Measurements from ENCODE around the gene FN3K.

Gene FN3K

GRCh38 chr17:82734987-82735866, at the start of gene FN3K:
TSS of gene FN3K (plus strand) at chr17:82735615. CDS start at chr17:82735637, 22 bp downstream.
- Histone ChIP-seq H3K27ac (ENCODE audit: low read depth in 2 of 2, low read length in 2 of 2) (peak within 1 kb of the TSS; percentile 70 to 77), H3K36me3 (ENCODE audit: control insufficient read depth in 2 of 2, insufficient read depth in 2 of 2, low read length in 2 of 2) (peaks cover 5 to 6% of the 10 kb centered on the region in 2 donors), H3K4me3 (ENCODE audit: low read length in 2 of 2) (peak within 1 kb of the TSS; percentile 69 to 79), H3K4me1 (ENCODE audit: control insufficient read depth in 2 of 2, insufficient read depth in 2 of 2, low read length in 2 of 2) (peaks cover 7 to 8% of the 10 kb centered on the region in 2 donors), H3K9me3 (ENCODE audit: control insufficient read depth in 2 of 2, low read length in 2 of 2) (no peaks in the 10 kb centered on the region), H3K9ac (ENCODE audit: low read depth in 1 of 2, low read length in 2 of 2) (peak within 1 kb of the TSS; percentile 77 to 84), H3K27me3 (ENCODE audit: control insufficient read depth in 2 of 2, insufficient read depth in 2 of 2, low read length in 2 of 2) (no peaks in the 10 kb centered on the region)

GRCh38 chr17:82686366-82687324, 48.8 kb upstream of the FN3K start:
- Histone ChIP-seq H3K4me1 (ENCODE audit: control insufficient read depth in 2 of 2, insufficient read depth in 2 of 2, low read length in 2 of 2) (peaks cover 6 to 7% of the 10 kb centered on the region in 2 donors), H3K36me3 (ENCODE audit: control insufficient read depth in 2 of 2, insufficient read depth in 2 of 2, low read length in 2 of 2) (peaks cover 0 to 10% of the 10 kb centered on the region in 2 donors), H3K27me3 (ENCODE audit: control insufficient read depth in 2 of 2, insufficient read depth in 2 of 2, low read length in 2 of 2) (no peaks in the 10 kb centered on the region), H3K4me3 (ENCODE audit: low read length in 2 of 2) (no peak overlapping the region), H3K9ac (ENCODE audit: low read depth in 1 of 2, low read length in 2 of 2) (no peak overlapping the region), H3K9me3 (ENCODE audit: control insufficient read depth in 2 of 2, low read length in 2 of 2) (no peaks in the 10 kb centered on the region), H3K27ac (ENCODE audit: low read depth in 2 of 2, low read length in 2 of 2) (no peak overlapping the region)

GRCh38 chr17:82687375-82687861, 48.0 kb upstream of the FN3K start:
- Histone ChIP-seq H3K4me3 (ENCODE audit: low read length in 2 of 2) (no peak overlapping the region), H3K27me3 (ENCODE audit: control insufficient read depth in 2 of 2, insufficient read depth in 2 of 2, low read length in 2 of 2) (no peaks in the 10 kb centered on the region), H3K36me3 (ENCODE audit: control insufficient read depth in 2 of 2, insufficient read depth in 2 of 2, low read length in 2 of 2) (peaks cover 0 to 11% of the 10 kb centered on the region in 2 donors), H3K9ac (ENCODE audit: low read depth in 1 of 2, low read length in 2 of 2) (no peak overlapping the region), H3K9me3 (ENCODE audit: control insufficient read depth in 2 of 2, low read length in 2 of 2) (no peaks in the 10 kb centered on the region), H3K27ac (ENCODE audit: low read depth in 2 of 2, low read length in 2 of 2) (no peak overlapping the region), H3K4me1 (ENCODE audit: control insufficient read depth in 2 of 2, insufficient read depth in 2 of 2, low read length in 2 of 2) (peaks cover 6 to 7% of the 10 kb centered on the region in 2 donors)

GRCh38 chr17:82687871-82688270, 47.5 kb upstream of the FN3K start:
- Histone ChIP-seq H3K9me3 (ENCODE audit: control insufficient read depth in 2 of 2, low read length in 2 of 2) (no peaks in the 10 kb centered on the region), H3K9ac (ENCODE audit: low read depth in 1 of 2, low read length in 2 of 2) (no peak overlapping the region), H3K36me3 (ENCODE audit: control insufficient read depth in 2 of 2, insufficient read depth in 2 of 2, low read length in 2 of 2) (peaks cover 0 to 11% of the 10 kb centered on the region in 2 donors), H3K27me3 (ENCODE audit: control insufficient read depth in 2 of 2, insufficient read depth in 2 of 2, low read length in 2 of 2) (no peaks in the 10 kb centered on the region), H3K27ac (ENCODE audit: low read depth in 2 of 2, low read length in 2 of 2) (no peak overlapping the region), H3K4me3 (ENCODE audit: low read length in 2 of 2) (no peak overlapping the region), H3K4me1 (ENCODE audit: control insufficient read depth in 2 of 2, insufficient read depth in 2 of 2, low read length in 2 of 2) (peaks cover 6 to 7% of the 10 kb centered on the region in 2 donors)

GRCh38 chr17:82689077-82689476, 46.3 kb upstream of the FN3K start:
- Histone ChIP-seq H3K4me3 (ENCODE audit: low read length in 2 of 2) (no peak overlapping the region), H3K27me3 (ENCODE audit: control insufficient read depth in 2 of 2, insufficient read depth in 2 of 2, low read length in 2 of 2) (no peaks in the 10 kb centered on the region), H3K27ac (ENCODE audit: low read depth in 2 of 2, low read length in 2 of 2) (no peak overlapping the region), H3K9me3 (ENCODE audit: control insufficient read depth in 2 of 2, low read length in 2 of 2) (no peaks in the 10 kb centered on the region), H3K4me1 (ENCODE audit: control insufficient read depth in 2 of 2, insufficient read depth in 2 of 2, low read length in 2 of 2) (peaks cover 6 to 7% of the 10 kb centered on the region in 2 donors), H3K9ac (ENCODE audit: low read depth in 1 of 2, low read length in 2 of 2) (no peak overlapping the region), H3K36me3 (ENCODE audit: control insufficient read depth in 2 of 2, insufficient read depth in 2 of 2, low read length in 2 of 2) (peaks cover 0 to 11% of the 10 kb centered on the region in 2 donors)

- no peaks in the 10 kb centered on the region for H3K4me1 ChIP-seq (ENCODE audit: control insufficient read depth in 2 of 2, insufficient read depth in 2 of 2, low read length in 2 of 2)
- H3K9ac ChIP-seq (ENCODE audit: low read depth in 1 of 2, low read length in 2 of 2): no peak overlapping the region
- no peak overlapping the region for H3K4me3 ChIP-seq (ENCODE audit: low read length in 2 of 2)
- peaks cover 0 to 11% of the 10 kb centered on the region in 2 donors for H3K36me3 ChIP-seq (ENCODE audit: control insufficient read depth in 2 of 2, insufficient read depth in 2 of 2, low read length in 2 of 2)
- H3K27ac ChIP-seq (ENCODE audit: low read depth in 2 of 2, low read length in 2 of 2): no peak overlapping the region
- no peaks in the 10 kb centered on the region for H3K9me3 ChIP-seq (ENCODE audit: control insufficient read depth in 2 of 2, low read length in 2 of 2)
- H3K27me3 ChIP-seq (ENCODE audit: control insufficient read depth in 2 of 2, insufficient read depth in 2 of 2, low read length in 2 of 2): no peaks in the 10 kb centered on the region
Measured at GRCh38 chr17:82690786-82691489, 44.5 kb upstream of the FN3K start.

GRCh38 chr17:82691714-82692113, 43.7 kb upstream of the FN3K start:
- Histone ChIP-seq H3K27ac (ENCODE audit: low read depth in 2 of 2, low read length in 2 of 2) (no peak overlapping the region), H3K9ac (ENCODE audit: low read depth in 1 of 2, low read length in 2 of 2) (no peak overlapping the region), H3K9me3 (ENCODE audit: control insufficient read depth in 2 of 2, low read length in 2 of 2) (no peaks in the 10 kb centered on the region), H3K4me1 (ENCODE audit: control insufficient read depth in 2 of 2, insufficient read depth in 2 of 2, low read length in 2 of 2) (peaks cover 0 to under 1% of the 10 kb centered on the region in 2 donors), H3K36me3 (ENCODE audit: control insufficient read depth in 2 of 2, insufficient read depth in 2 of 2, low read length in 2 of 2) (peaks cover 0 to 11% of the 10 kb centered on the region in 2 donors), H3K27me3 (ENCODE audit: control insufficient read depth in 2 of 2, insufficient read depth in 2 of 2, low read length in 2 of 2) (no peaks in the 10 kb centered on the region), H3K4me3 (ENCODE audit: low read length in 2 of 2) (no peak overlapping the region)

GRCh38 chr17:82692268-82692667, 43.1 kb upstream of the FN3K start:
- no peak overlapping the region for H3K9ac ChIP-seq (ENCODE audit: low read depth in 1 of 2, low read length in 2 of 2)
- no peaks in the 10 kb centered on the region for H3K27me3 ChIP-seq (ENCODE audit: control insufficient read depth in 2 of 2, insufficient read depth in 2 of 2, low read length in 2 of 2)
- H3K4me1 ChIP-seq (ENCODE audit: control insufficient read depth in 2 of 2, insufficient read depth in 2 of 2, low read length in 2 of 2): peaks cover 5 to 6% of the 10 kb centered on the region in 2 donors
- no peak overlapping the region for H3K27ac ChIP-seq (ENCODE audit: low read depth in 2 of 2, low read length in 2 of 2)
- H3K36me3 ChIP-seq (ENCODE audit: control insufficient read depth in 2 of 2, insufficient read depth in 2 of 2, low read length in 2 of 2): peaks cover 0 to 11% of the 10 kb centered on the region in 2 donors
- H3K9me3 ChIP-seq (ENCODE audit: control insufficient read depth in 2 of 2, low read length in 2 of 2): no peaks in the 10 kb centered on the region
- H3K4me3 ChIP-seq (ENCODE audit: low read length in 2 of 2): no peak overlapping the region

GRCh38 chr17:82693168-82693867, 42.1 kb upstream of the FN3K start:
- Histone ChIP-seq H3K27me3 (ENCODE audit: control insufficient read depth in 2 of 2, insufficient read depth in 2 of 2, low read length in 2 of 2) (no peaks in the 10 kb centered on the region), H3K4me1 (ENCODE audit: control insufficient read depth in 2 of 2, insufficient read depth in 2 of 2, low read length in 2 of 2) (peaks cover 10 to 11% of the 10 kb centered on the region in 2 donors), H3K9ac (ENCODE audit: low read depth in 1 of 2, low read length in 2 of 2) (no peak overlapping the region), H3K4me3 (ENCODE audit: low read length in 2 of 2) (no peak overlapping the region), H3K9me3 (ENCODE audit: control insufficient read depth in 2 of 2, low read length in 2 of 2) (no peaks in the 10 kb centered on the region), H3K27ac (ENCODE audit: low read depth in 2 of 2, low read length in 2 of 2) (no peak overlapping the region), H3K36me3 (ENCODE audit: control insufficient read depth in 2 of 2, insufficient read depth in 2 of 2, low read length in 2 of 2) (peaks cover 0 to 11% of the 10 kb centered on the region in 2 donors)

Data from mucosa of rectum (tissue), 2 donors.